Right cardiac atrium (tissue), 5 donors: ENCODE measurements around the gene DND1. TPM values are rescaled to one million over a fixed set of nuclear protein-coding genes. Genes with fewer than 3 reads are reported as not detected.
A peak's percentile ranks its signal among the peaks of the same experiment; 100 is the strongest.
"Not testable (repeated sequence)": the region's sequence is repeated elsewhere in the genome, so short reads cannot be mapped to it uniquely, and the experiment has no call there.

ENCODE experiments used
- ATAC-seq, 2 donors: fragments of 200-7000 bp; cut with Tn5 transposase; one replicate each; pipeline versions ENCODE4 v1.8.0 to v1.9.1; 2020; ENCODE audit warnings: moderate library complexity in 2 of 2, mild to moderate bottlenecking in 1 of 2
- DNase-seq, 3 donors: peaks; one replicate each; pipeline ENCODE4 v3.0.0-alpha.2; 2020
- H3K27ac ChIP-seq: one replicate; pipeline ENCODE4 v1.5.1; 2013; ENCODE audit warnings: mild to moderate bottlenecking, low read length, control low read depth, moderate library complexity
- H3K27me3 ChIP-seq: one replicate; pipeline ENCODE4 v1.6.1; 2013; ENCODE audit not compliant: control insufficient read depth, insufficient read depth
- H3K4me1 ChIP-seq: one replicate; pipeline ENCODE4 v1.6.1; 2013; ENCODE audit warnings: low read length; ENCODE audit not compliant: control insufficient read depth, insufficient read depth
- H3K4me3 ChIP-seq: one replicate; pipeline ENCODE4 v1.5.1; 2013; ENCODE audit warnings: low read length, control low read depth
- H3K9me3 ChIP-seq: one replicate; pipeline ENCODE4 v1.6.1; 2013; ENCODE audit warnings: low read length; ENCODE audit not compliant: control insufficient read depth
- WGBS: extraction: QIAGEN DNeasy Blood & Tissue Kit; methylation state at CpG from one replicate; pipeline ENCODE4 v1.1.7; 2013; 5-methylcytosine and 5-hydroxymethylcytosine counted together
- intact Hi-C, 4 donors: fragments of 100-400 bp; cut with DNase I; formaldehyde crosslinking; loops; one replicate each; pipeline versions ENCODE4 v1.11.0 to v1.14.0; 2022 to 2023
- microRNA-seq, 2 donors: library from miRNA; unstranded; fragments of <30 nt; microRNA quantifications; one replicate each; pipeline ENCODE4 v1.2.0, GENCODE V29; 2020 to 2021
- polyA plus RNA-seq: library from polyadenylated mRNA; stranded (reverse); fragments of 200-250 nt; gene quantifications from one replicate; pipeline ENCODE4 v1.2.3, GENCODE V29; 2013
- total RNA-seq, 4 donors: library from RNA; stranded (reverse); fragmentation: NEBNext Ultra II Directional; extraction: Animal tissue kit (Norgen Biotek cat#: 25700); gene quantifications; one replicate each; pipeline ENCODE4 v1.2.1, GENCODE V29; 2021
- donor health status: healthy with polysubstance abuse.
- donor health status: DM: no; HTN: yes; CAD: no.
- donor health status: DM: no; HTN: no; CAD: no.
- donor health status: DM: no; HTN: yes; CAD: no; lungs with severe emphysema.
- donor health status: DM: yes; HTN: yes; CAD: no.

DND1 gene
- total and polyA plus RNA-seq, 5 donors = 0.23 to 0.58 (median 0.48) TPM; not detected in 1

GRCh38 chr5:140630292-140631035 is 42.9 kb downstream of the DND1 start:
- DNase-seq = no peak
- intact Hi-C loops = loop anchor here in 3 of 4 donors (5.0 to 10.0 kb wide), 2 partner anchors 63 to 66 kb away; partner anchors contain the start of genes APBB3 (in 1 of the 3) and SLC35A4 (in 1 of the 3)
- no peak overlapping the region for H3K27ac ChIP-seq
- no peaks in the 10 kb centered on the region for H3K4me1 ChIP-seq
- H3K4me3 ChIP-seq = peak overlapping the region; percentile 7
- WGBS = 56% methylated on average over 2 of the region's 2 CpGs
- H3K9me3 ChIP-seq = no peaks in the 10 kb centered on the region
- no peaks in the 10 kb centered on the region for H3K27me3 ChIP-seq
- no peak for ATAC-seq

- intact Hi-C loops = no loop called here
- no peaks in the 10 kb centered on the region for H3K4me1 ChIP-seq
- H3K4me3 ChIP-seq = no peak overlapping the region
- H3K9me3 ChIP-seq = no peaks in the 10 kb centered on the region
- no peaks in the 10 kb centered on the region for H3K27me3 ChIP-seq
- no peak for ATAC-seq
- DNase-seq = no peak
- WGBS = 63% methylated on average over 1 of the region's 1 CpG
- H3K27ac ChIP-seq = no peak overlapping the region
These were observed 44.7 kb downstream of the DND1 start for GRCh38 chr5:140628711-140629110.

- intact Hi-C loops = no loop called here
These were observed 45.4 kb downstream of the DND1 start for GRCh38 chr5:140627972-140628371.

GRCh38 chr5:140624886-140625285 is 48.5 kb downstream of the DND1 start:
- H3K4me3 ChIP-seq, intact Hi-C loops, DNase-seq, H3K9me3 ChIP-seq, H3K27ac ChIP-seq, ATAC-seq, H3K27me3 ChIP-seq, H3K4me1 ChIP-seq: not testable (repeated sequence)
- 84% methylated on average over 10 of the region's 10 CpGs for WGBS

More at GRCh38 chr5:140627972-140628371, 45.4 kb downstream of the DND1 start:
- no peaks in the 10 kb centered on the region for H3K9me3 ChIP-seq
- no peak for DNase-seq
- H3K4me1 ChIP-seq = no peaks in the 10 kb centered on the region
- ATAC-seq = no peak
- H3K4me3 ChIP-seq = no peak overlapping the region
- no peaks in the 10 kb centered on the region for H3K27me3 ChIP-seq
- no peak overlapping the region for H3K27ac ChIP-seq
- 90% methylated on average over 6 of the region's 6 CpGs for WGBS

GRCh38 chr5:140623061-140623460 is 50.3 kb downstream of the DND1 start:
- H3K9me3 ChIP-seq, H3K27ac ChIP-seq, H3K4me1 ChIP-seq, H3K27me3 ChIP-seq, ATAC-seq, H3K4me3 ChIP-seq, DNase-seq, intact Hi-C loops: not testable (repeated sequence)

GRCh38 chr5:140622301-140622700 is 51.1 kb downstream of the DND1 start:
- no peak overlapping the region for H3K27ac ChIP-seq
- intact Hi-C loops = no loop called here

More at GRCh38 chr5:140622301-140622700, 51.1 kb downstream of the DND1 start:
- WGBS = 63% methylated on average over 3 of the region's 3 CpGs
- Histone ChIP-seq H3K9me3 (no peaks in the 10 kb centered on the region), H3K4me3 (no peak overlapping the region), H3K4me1 (no peaks in the 10 kb centered on the region), H3K27me3 (no peaks in the 10 kb centered on the region)
- ATAC-seq (no peak), DNase-seq (no peak)

Small RNA genes within 50 kb of the gene (microRNA-seq; reads per million reads assigned to microRNA genes)
- gene MIR3655 = 0 to 0.84 reads per million in 2 donors

Other genes starting within 250 kb of the DND1 start
- 10 to 100 TPM; 11.2 to 24.0 (median 13.2) TPM for gene EIF4EBP3, start 125.9 kb downstream of the DND1 start, total RNA-seq
- gene EIF4EBP3, start 125.9 kb downstream of the DND1 start, polyA plus RNA-seq = 24.6 TPM
- gene SRA1, start 116.1 kb downstream of the DND1 start, total RNA-seq = 10 to 100 TPM; 25.9 to 32.7 (median 28.2) TPM
- 31.1 TPM for gene SRA1, start 116.1 kb downstream of the DND1 start, polyA plus RNA-seq
- 10 to 100 TPM; 13.2 to 19.2 (median 16.0) TPM for gene APBB3, start 109.0 kb downstream of the DND1 start, total RNA-seq
- 16.7 TPM for gene APBB3, start 109.0 kb downstream of the DND1 start, polyA plus RNA-seq
- 10 to 100 TPM; 58.2 to 77.3 (median 71.0) TPM for gene SLC35A4, start 108.7 kb downstream of the DND1 start, total RNA-seq
- 44.6 TPM for gene SLC35A4, start 108.7 kb downstream of the DND1 start, polyA plus RNA-seq
- gene CD14, start 40.4 kb downstream of the DND1 start, total RNA-seq = 10 to 100 TPM; 52.8 to 99.0 (median 68.0) TPM
- 25.1 TPM for gene CD14, start 40.4 kb downstream of the DND1 start, polyA plus RNA-seq
- 1 to 10 TPM; 4.3 to 5.0 (median 4.8) TPM for gene TMCO6, start 34.1 kb downstream of the DND1 start, total RNA-seq
- 4.6 TPM for gene TMCO6, start 34.1 kb downstream of the DND1 start, polyA plus RNA-seq
- 100 to 1,000 TPM in 3 of 4 donors, 10 to 100 TPM in 1; 96.8 to 130 (median 106) TPM for gene NDUFA2, start 25.9 kb downstream of the DND1 start, total RNA-seq
- 334 TPM for gene NDUFA2, start 25.9 kb downstream of the DND1 start, polyA plus RNA-seq
- gene IK, start 25.7 kb downstream of the DND1 start, total RNA-seq = 10 to 100 TPM; 68.2 to 77.6 (median 69.9) TPM
- 62.4 TPM for gene IK, start 25.7 kb downstream of the DND1 start, polyA plus RNA-seq
- 10 to 100 TPM; 10.0 to 13.8 (median 12.5) TPM for gene WDR55, start 8.7 kb downstream of the DND1 start, total RNA-seq
- gene WDR55, start 8.7 kb downstream of the DND1 start, polyA plus RNA-seq = 11.2 TPM
- 10 to 100 TPM; 42.9 to 49.6 (median 45.7) TPM for gene HARS1, start 17.8 kb upstream of the DND1 start, total RNA-seq
- 44.5 TPM for gene HARS1, start 17.8 kb upstream of the DND1 start, polyA plus RNA-seq
- 10 to 100 TPM; 16.5 to 24.7 (median 21.6) TPM for gene HARS2, start 17.9 kb upstream of the DND1 start, total RNA-seq
- 17.0 TPM for gene HARS2, start 17.9 kb upstream of the DND1 start, polyA plus RNA-seq
- gene ZMAT2, start 26.9 kb upstream of the DND1 start, total RNA-seq = 10 to 100 TPM; 31.3 to 36.3 (median 33.7) TPM
- 52.2 TPM for gene ZMAT2, start 26.9 kb upstream of the DND1 start, polyA plus RNA-seq
- gene PCDHA1, start 112.6 kb upstream of the DND1 start, total RNA-seq = not detected
- gene PCDHA1, start 112.6 kb upstream of the DND1 start, polyA plus RNA-seq = not detected
- gene PCDHA2, start 121.3 kb upstream of the DND1 start, total RNA-seq = under 1 TPM in 1 of 4 donors, not detected in 3; 0.08 TPM
- gene PCDHA2, start 121.3 kb upstream of the DND1 start, polyA plus RNA-seq = not detected
- gene PCDHA3, start 127.5 kb upstream of the DND1 start, total RNA-seq = under 1 TPM; 0.20 to 0.40 (median 0.27) TPM
- gene PCDHA3, start 127.5 kb upstream of the DND1 start, polyA plus RNA-seq = 0.07 TPM
- under 1 TPM in 3 of 4 donors, not detected in 1; 0.14 to 0.21 (median 0.14) TPM for gene PCDHA4, start 133.5 kb upstream of the DND1 start, total RNA-seq
- 0.02 TPM for gene PCDHA4, start 133.5 kb upstream of the DND1 start, polyA plus RNA-seq
- gene PCDHA5, start 148.0 kb upstream of the DND1 start, total RNA-seq = under 1 TPM in 2 of 4 donors, not detected in 2; 0.06 to 0.09 TPM
- 0.02 TPM for gene PCDHA5, start 148.0 kb upstream of the DND1 start, polyA plus RNA-seq
- gene PCDHA6, start 154.4 kb upstream of the DND1 start, total RNA-seq = under 1 TPM in 3 of 4 donors, not detected in 1; 0.08 to 0.20 (median 0.14) TPM
- 0.07 TPM for gene PCDHA6, start 154.4 kb upstream of the DND1 start, polyA plus RNA-seq
- under 1 TPM in 2 of 4 donors, not detected in 2; 0.12 to 0.14 TPM for gene PCDHA7, start 160.7 kb upstream of the DND1 start, total RNA-seq
- gene PCDHA7, start 160.7 kb upstream of the DND1 start, polyA plus RNA-seq = 0.02 TPM
- gene PCDHA8, start 167.6 kb upstream of the DND1 start, total RNA-seq = under 1 TPM in 2 of 4 donors, not detected in 2; 0.06 TPM
- not detected for gene PCDHA8, start 167.6 kb upstream of the DND1 start, polyA plus RNA-seq
- gene PCDHA9, start 174.8 kb upstream of the DND1 start, total RNA-seq = under 1 TPM in 1 of 4 donors, not detected in 3; 0.03 TPM
- not detected for gene PCDHA9, start 174.8 kb upstream of the DND1 start, polyA plus RNA-seq
- gene PCDHA10, start 182.3 kb upstream of the DND1 start, total RNA-seq = under 1 TPM; 0.06 to 0.59 (median 0.39) TPM
- gene PCDHA10, start 182.3 kb upstream of the DND1 start, polyA plus RNA-seq = 0.02 TPM
- gene PCDHA11, start 195.4 kb upstream of the DND1 start, total RNA-seq = under 1 TPM in 3 of 4 donors, not detected in 1; 0.06 to 0.42 (median 0.12) TPM
- gene PCDHA11, start 195.4 kb upstream of the DND1 start, polyA plus RNA-seq = not detected
- under 1 TPM in 2 of 4 donors, not detected in 2; 0.20 to 0.31 TPM for gene PCDHA12, start 201.7 kb upstream of the DND1 start, total RNA-seq
- gene PCDHA12, start 201.7 kb upstream of the DND1 start, polyA plus RNA-seq = 0.02 TPM
- under 1 TPM in 1 of 4 donors, not detected in 3; 0.09 TPM for gene PCDHA13, start 208.5 kb upstream of the DND1 start, total RNA-seq
- gene PCDHA13, start 208.5 kb upstream of the DND1 start, polyA plus RNA-seq = 0.05 TPM